H1 (cell line): ENCODE data around the gene TMEM178B. TPM values are rescaled to one million over a fixed set of nuclear protein-coding genes. Genes with fewer than 3 reads are reported as not detected.

Source experiments
- polyA plus RNA-seq, 7 experiments: library from polyadenylated mRNA; depleted of rRNA in 3 of 7; stranded (reverse) in 5 of 7; unstranded in 2 of 7; fragments of >200 nt in 5 of 7; fragments of 200-250 nt in 2 of 7; gene quantifications; 1 replicate in 5 of 7; 2 replicates in 1 of 7; 4 replicates in 1 of 7; pipeline versions ENCODE4 v1.2.1 to v1.2.3, GENCODE V29; 2011 to 2013; ENCODE audit warnings: missing spikeins in 2 of 7, mixed read lengths in 2 of 7
- total RNA-seq: library from RNA; stranded (reverse); fragmentation: NEBNext Ultra II Directional; extraction: Animal tissue kit (Norgen Biotek cat#: 25700); gene quantifications from 2 replicates; pipeline ENCODE4 v1.2.1, GENCODE V29; 2021
- TF ChIP-seq, protein P1 (sequence below): IDR thresholded peaks from 2 replicates; pipeline ENCODE4 v1.6.1; 2012; ENCODE audit warnings: low read length, inconsistent platforms

The TMEM178B gene
- total and polyA plus RNA-seq, 2 of the 8 experiments (the other 6 are each of a cell fraction or from before 2014, with no cell fraction given), result 5.3 to 18.1 TPM

DNA sequence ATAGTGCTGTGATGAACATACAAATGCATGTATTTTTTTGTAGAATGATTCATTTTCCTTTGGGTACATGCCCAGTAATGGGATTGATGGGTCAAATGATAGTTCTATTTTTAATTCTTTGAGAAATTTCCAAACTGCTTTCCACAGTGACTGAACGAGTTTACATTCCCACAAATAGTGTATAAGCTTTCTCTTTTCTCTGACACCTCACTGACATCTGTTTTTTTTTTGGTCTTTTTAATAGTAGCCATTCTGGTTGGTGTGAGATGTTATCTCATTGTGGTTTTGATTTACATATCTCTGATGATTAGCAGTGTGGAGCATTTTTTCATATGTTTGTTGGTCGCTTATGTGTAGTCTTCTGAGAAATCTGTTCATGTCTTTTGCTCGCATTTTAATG lies 282.3 kb downstream of the TMEM178B start (continued):
- TF ChIP-seq, protein P1, sequence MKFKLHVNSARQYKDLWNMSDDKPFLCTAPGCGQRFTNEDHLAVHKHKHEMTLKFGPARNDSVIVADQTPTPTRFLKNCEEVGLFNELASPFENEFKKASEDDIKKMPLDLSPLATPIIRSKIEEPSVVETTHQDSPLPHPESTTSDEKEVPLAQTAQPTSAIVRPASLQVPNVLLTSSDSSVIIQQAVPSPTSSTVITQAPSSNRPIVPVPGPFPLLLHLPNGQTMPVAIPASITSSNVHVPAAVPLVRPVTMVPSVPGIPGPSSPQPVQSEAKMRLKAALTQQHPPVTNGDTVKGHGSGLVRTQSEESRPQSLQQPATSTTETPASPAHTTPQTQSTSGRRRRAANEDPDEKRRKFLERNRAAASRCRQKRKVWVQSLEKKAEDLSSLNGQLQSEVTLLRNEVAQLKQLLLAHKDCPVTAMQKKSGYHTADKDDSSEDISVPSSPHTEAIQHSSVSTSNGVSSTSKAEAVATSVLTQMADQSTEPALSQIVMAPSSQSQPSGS, result no peak
